Measurements from ENCODE around the gene SLC16A3. TPM values are rescaled to one million over a fixed set of nuclear protein-coding genes. Genes with fewer than 3 reads are reported as not detected.
A peak's percentile ranks its signal among the peaks of the same experiment; 100 is the strongest.

The SLC16A3 gene
- total and polyA plus RNA-seq, 4 donors, result 1.1 to 10.5 (median 8.8) TPM

DNA sequence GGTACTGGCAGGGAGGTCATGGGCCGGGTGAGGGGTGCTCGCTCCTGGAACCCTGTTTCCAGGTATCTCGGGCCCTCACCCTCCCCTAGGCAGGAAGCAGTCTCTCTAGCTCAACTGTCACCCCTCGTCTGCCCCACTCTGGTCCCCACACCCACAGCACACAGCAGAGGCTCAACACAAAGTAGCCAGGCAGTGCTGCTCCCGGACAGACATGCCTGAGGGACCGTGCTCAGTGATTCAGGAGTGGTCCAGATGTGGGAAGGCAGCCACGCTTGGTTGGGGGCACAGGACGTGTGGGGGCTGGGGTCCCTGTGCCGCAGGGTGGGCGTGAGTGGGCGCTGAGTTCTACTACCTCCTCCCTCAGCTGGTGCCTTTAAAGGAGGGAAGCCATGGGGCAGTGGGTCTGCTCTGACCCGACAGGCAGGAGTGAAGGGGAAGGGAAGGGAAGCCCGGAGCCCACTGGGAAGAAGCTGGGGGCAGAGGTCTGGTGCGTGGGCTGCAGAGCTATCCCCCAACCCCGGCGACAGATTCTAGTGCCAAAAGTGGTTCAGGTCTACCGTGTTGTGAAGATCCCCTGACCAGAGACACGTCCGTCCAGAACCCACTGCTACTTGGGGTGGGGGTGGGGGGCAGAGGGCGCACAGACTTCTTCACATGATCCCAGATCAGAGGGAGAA is 11.8 kb downstream of the SLC16A3 start:
- H3K9ac ChIP-seq (ENCODE audit: low read depth in 1 of 2, low read length in 2 of 2), result no peak overlapping the region
- no peaks in the 10 kb centered on the region for H3K27me3 ChIP-seq (ENCODE audit: control insufficient read depth in 4 of 4, insufficient read depth in 4 of 4, low read length in 3 of 4)
- peak overlapping the region; percentile 88 for H3K27ac ChIP-seq (ENCODE audit: low read depth in 1 of 2, low read length in 2 of 2)
- H3K4me1 ChIP-seq (ENCODE audit: control insufficient read depth in 4 of 4, insufficient read depth in 4 of 4, low read length in 3 of 4), result peaks cover 38 to 70% (median 54%) of the 10 kb centered on the region in 4 donors
- no peak overlapping the region for H3K4me3 ChIP-seq (ENCODE audit: low read depth in 1 of 3, low read length in 3 of 3)
- TF ChIP-seq HNF4G (IDR thresholded peaks at IDR 0.05) (no peak), JUND (IDR thresholded peaks at IDR 0.05) (no peak), EGR1 (IDR thresholded peaks at IDR 0.05; ENCODE audit: low read depth in 2 of 2) (no peak), SP1 (IDR thresholded peaks at IDR 0.05) (no peak), GABPA (IDR thresholded peaks at IDR 0.05 in 1 of 2, conservative IDR thresholded peaks at IDR 0.05 in 1 of 2) (no peak), NR2F2 (IDR thresholded peaks at IDR 0.05) (no peak), FOXA1 (IDR thresholded peaks at IDR 0.05) (no peak), FOXA2 (IDR thresholded peaks at IDR 0.05) (no peak), RAD21 (IDR thresholded peaks at IDR 0.05) (no peak), RXRA (IDR thresholded peaks at IDR 0.05) (no peak), TAF1 (conservative IDR thresholded peaks at IDR 0.05) (no peak), HNF4A (conservative IDR thresholded peaks at IDR 0.05) (no peak), YY1 (IDR thresholded peaks at IDR 0.05) (no peak)
- TF ChIP-seq, protein P1, sequence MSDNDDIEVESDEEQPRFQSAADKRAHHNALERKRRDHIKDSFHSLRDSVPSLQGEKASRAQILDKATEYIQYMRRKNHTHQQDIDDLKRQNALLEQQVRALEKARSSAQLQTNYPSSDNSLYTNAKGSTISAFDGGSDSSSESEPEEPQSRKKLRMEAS (IDR thresholded peaks at IDR 0.05), result no peak
- TF ChIP-seq, protein P2, sequence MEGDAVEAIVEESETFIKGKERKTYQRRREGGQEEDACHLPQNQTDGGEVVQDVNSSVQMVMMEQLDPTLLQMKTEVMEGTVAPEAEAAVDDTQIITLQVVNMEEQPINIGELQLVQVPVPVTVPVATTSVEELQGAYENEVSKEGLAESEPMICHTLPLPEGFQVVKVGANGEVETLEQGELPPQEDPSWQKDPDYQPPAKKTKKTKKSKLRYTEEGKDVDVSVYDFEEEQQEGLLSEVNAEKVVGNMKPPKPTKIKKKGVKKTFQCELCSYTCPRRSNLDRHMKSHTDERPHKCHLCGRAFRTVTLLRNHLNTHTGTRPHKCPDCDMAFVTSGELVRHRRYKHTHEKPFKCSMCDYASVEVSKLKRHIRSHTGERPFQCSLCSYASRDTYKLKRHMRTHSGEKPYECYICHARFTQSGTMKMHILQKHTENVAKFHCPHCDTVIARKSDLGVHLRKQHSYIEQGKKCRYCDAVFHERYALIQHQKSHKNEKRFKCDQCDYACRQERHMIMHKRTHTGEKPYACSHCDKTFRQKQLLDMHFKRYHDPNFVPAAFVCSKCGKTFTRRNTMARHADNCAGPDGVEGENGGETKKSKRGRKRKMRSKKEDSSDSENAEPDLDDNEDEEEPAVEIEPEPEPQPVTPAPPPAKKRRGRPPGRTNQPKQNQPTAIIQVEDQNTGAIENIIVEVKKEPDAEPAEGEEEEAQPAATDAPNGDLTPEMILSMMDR (IDR thresholded peaks at IDR 0.05; ENCODE audit: low read depth, low read length, missing input control), result no peak
- TF ChIP-seq, protein P3, sequence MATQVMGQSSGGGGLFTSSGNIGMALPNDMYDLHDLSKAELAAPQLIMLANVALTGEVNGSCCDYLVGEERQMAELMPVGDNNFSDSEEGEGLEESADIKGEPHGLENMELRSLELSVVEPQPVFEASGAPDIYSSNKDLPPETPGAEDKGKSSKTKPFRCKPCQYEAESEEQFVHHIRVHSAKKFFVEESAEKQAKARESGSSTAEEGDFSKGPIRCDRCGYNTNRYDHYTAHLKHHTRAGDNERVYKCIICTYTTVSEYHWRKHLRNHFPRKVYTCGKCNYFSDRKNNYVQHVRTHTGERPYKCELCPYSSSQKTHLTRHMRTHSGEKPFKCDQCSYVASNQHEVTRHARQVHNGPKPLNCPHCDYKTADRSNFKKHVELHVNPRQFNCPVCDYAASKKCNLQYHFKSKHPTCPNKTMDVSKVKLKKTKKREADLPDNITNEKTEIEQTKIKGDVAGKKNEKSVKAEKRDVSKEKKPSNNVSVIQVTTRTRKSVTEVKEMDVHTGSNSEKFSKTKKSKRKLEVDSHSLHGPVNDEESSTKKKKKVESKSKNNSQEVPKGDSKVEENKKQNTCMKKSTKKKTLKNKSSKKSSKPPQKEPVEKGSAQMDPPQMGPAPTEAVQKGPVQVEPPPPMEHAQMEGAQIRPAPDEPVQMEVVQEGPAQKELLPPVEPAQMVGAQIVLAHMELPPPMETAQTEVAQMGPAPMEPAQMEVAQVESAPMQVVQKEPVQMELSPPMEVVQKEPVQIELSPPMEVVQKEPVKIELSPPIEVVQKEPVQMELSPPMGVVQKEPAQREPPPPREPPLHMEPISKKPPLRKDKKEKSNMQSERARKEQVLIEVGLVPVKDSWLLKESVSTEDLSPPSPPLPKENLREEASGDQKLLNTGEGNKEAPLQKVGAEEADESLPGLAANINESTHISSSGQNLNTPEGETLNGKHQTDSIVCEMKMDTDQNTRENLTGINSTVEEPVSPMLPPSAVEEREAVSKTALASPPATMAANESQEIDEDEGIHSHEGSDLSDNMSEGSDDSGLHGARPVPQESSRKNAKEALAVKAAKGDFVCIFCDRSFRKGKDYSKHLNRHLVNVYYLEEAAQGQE (IDR thresholded peaks at IDR 0.05), result no peak
- TF ChIP-seq, protein P4, sequence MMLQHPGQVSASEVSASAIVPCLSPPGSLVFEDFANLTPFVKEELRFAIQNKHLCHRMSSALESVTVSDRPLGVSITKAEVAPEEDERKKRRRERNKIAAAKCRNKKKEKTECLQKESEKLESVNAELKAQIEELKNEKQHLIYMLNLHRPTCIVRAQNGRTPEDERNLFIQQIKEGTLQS (IDR thresholded peaks at IDR 0.05), result no peak
- TF ChIP-seq, protein P5, sequence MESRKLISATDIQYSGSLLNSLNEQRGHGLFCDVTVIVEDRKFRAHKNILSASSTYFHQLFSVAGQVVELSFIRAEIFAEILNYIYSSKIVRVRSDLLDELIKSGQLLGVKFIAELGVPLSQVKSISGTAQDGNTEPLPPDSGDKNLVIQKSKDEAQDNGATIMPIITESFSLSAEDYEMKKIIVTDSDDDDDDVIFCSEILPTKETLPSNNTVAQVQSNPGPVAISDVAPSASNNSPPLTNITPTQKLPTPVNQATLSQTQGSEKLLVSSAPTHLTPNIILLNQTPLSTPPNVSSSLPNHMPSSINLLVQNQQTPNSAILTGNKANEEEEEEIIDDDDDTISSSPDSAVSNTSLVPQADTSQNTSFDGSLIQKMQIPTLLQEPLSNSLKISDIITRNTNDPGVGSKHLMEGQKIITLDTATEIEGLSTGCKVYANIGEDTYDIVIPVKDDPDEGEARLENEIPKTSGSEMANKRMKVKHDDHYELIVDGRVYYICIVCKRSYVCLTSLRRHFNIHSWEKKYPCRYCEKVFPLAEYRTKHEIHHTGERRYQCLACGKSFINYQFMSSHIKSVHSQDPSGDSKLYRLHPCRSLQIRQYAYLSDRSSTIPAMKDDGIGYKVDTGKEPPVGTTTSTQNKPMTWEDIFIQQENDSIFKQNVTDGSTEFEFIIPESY (IDR thresholded peaks at IDR 0.05), result no peak
- no peaks in the 10 kb centered on the region for H3K9me3 ChIP-seq (ENCODE audit: control insufficient read depth in 4 of 4, low read length in 3 of 4)
- H3K36me3 ChIP-seq (ENCODE audit: control insufficient read depth in 4 of 4, insufficient read depth in 3 of 4, low read depth in 1 of 4, low read length in 3 of 4), result peaks cover 9 to 20% (median 18%) of the 10 kb centered on the region in 4 donors
- no peak for DNase-seq (ENCODE audit: low spot score)
- WGBS, result 65% methylated on average over 20 of the region's 20 CpGs
